ENCODE data around the gene GTF3C2.
A peak's percentile ranks its signal among the peaks of the same experiment; 100 is the strongest.
"Not testable (repeated sequence)": the region's sequence is repeated elsewhere in the genome, so short reads cannot be mapped to it uniquely, and the experiment has no call there.

Gene GTF3C2

GRCh38 chr2:27319839-27320238 lies 36.7 kb downstream of the GTF3C2 start:
- DNase-seq, result not testable (repeated sequence)

GRCh38 chr2:27316655-27317412 lies 39.7 kb downstream of the GTF3C2 start:
- DNase-seq, result no peak

- DNase-seq, result no peak
These were observed 41.4 kb downstream of the GTF3C2 start for GRCh38 chr2:27315122-27315521.

GRCh38 chr2:27314709-27315108 lies 41.9 kb downstream of the GTF3C2 start:
- DNase-seq, result no peak

GRCh38 chr2:27313882-27314645 lies 42.5 kb downstream of the GTF3C2 start:
- DNase-seq, result no peak

- no peak for DNase-seq
These were observed 44.4 kb downstream of the GTF3C2 start for GRCh38 chr2:27312152-27312551.

- no peak for DNase-seq
These were observed 46.9 kb downstream of the GTF3C2 start for GRCh38 chr2:27309651-27310050.

- no peak for DNase-seq
These were observed 48.1 kb downstream of the GTF3C2 start, which contains the start of gene UCN for GRCh38 chr2:27308359-27308881. UCN (minus strand) TSS chr2:27308445; CDS start chr2:27307895, 550 bp downstream.

- DNase-seq, result no peak
These were observed 48.8 kb downstream of the GTF3C2 start for GRCh38 chr2:27307545-27308358.

- DNase-seq, result no peak
These were observed 49.3 kb downstream of the GTF3C2 start for GRCh38 chr2:27307287-27307544.

GRCh38 chr2:27306573-27307286 lies 49.8 kb downstream of the GTF3C2 start:
- no peak for DNase-seq

- no peak for DNase-seq
These were observed 50.4 kb downstream of the GTF3C2 start for GRCh38 chr2:27306136-27306535.

- no peak for DNase-seq
These were observed 51.0 kb downstream of the GTF3C2 start for GRCh38 chr2:27305516-27305915.

GRCh38 chr2:27304488-27305240 lies 51.9 kb downstream of the GTF3C2 start:
- DNase-seq, result no peak

- DNase-seq, result peak; percentile 80
These were observed 53.2 kb downstream of the GTF3C2 start for GRCh38 chr2:27303093-27304025.

- not testable (repeated sequence) for DNase-seq
These were observed 56.0 kb downstream of the GTF3C2 start for GRCh38 chr2:27300606-27301005.

- no peak for DNase-seq
These were observed 58.0 kb downstream of the GTF3C2 start for GRCh38 chr2:27298391-27299080.

- DNase-seq, result no peak
These were observed 59.4 kb downstream of the GTF3C2 start for GRCh38 chr2:27297195-27297594.

- no peak for DNase-seq
These were observed 60.1 kb downstream of the GTF3C2 start for GRCh38 chr2:27296481-27296880.

- DNase-seq, result no peak
These were observed 61.6 kb downstream of the GTF3C2 start for GRCh38 chr2:27294928-27295327.
